GM12875 (cell line): ENCODE results near the gene IQCE.
"Not testable (repeated sequence)": the region's sequence is repeated elsewhere in the genome, so short reads cannot be mapped to it uniquely, and the experiment has no call there.

ENCODE experiments used
- H3K4me3 ChIP-seq: one replicate; pipeline ENCODE4 v1.5.1; 2011; ENCODE audit warnings: low read depth, low read length, control low read depth
- CTCF ChIP-seq: IDR thresholded peaks from 2 replicates; pipeline ENCODE4 v1.5.1; 2011; ENCODE audit warnings: low read depth, mild to moderate bottlenecking, control low read depth, inconsistent platforms, low read length, moderate library complexity, borderline replicate concordance; ENCODE audit not compliant: insufficient read depth

The IQCE gene

GRCh38 chr7:2555121-2556052 is 3.4 kb upstream of the IQCE start, which contains the start of gene BRAT1:
Gene BRAT1, minus strand, starts transcription at chr7:2555524. Its CDS starts 1,093 bp downstream, at chr7:2554431.
- TF ChIP-seq CTCF = peak; percentile 70
- H3K4me3 ChIP-seq = peak within 1 kb of the TSS; percentile 83

GRCh38 chr7:2559283-2559950 is 638 bp downstream of the IQCE start:
- TF ChIP-seq CTCF = no peak
- H3K4me3 ChIP-seq = peak overlapping the region; percentile 61

- not testable (repeated sequence) for H3K4me3 ChIP-seq
These were observed 5.2 kb downstream of the IQCE start for GRCh38 chr7:2563955-2564354.

- TF ChIP-seq CTCF = no peak
- no peak overlapping the region for H3K4me3 ChIP-seq
These were observed 6.3 kb downstream of the IQCE start for GRCh38 chr7:2564970-2565540.

GRCh38 chr7:2566348-2566889 is 7.6 kb downstream of the IQCE start:
- no peak overlapping the region for H3K4me3 ChIP-seq
- no peak for TF ChIP-seq CTCF

GRCh38 chr7:2566890-2567678 is 8.3 kb downstream of the IQCE start:
- TF ChIP-seq CTCF = peak; percentile 55
- H3K4me3 ChIP-seq = no peak overlapping the region
